ENCODE results near the gene CDH4.
"Not testable (repeated sequence)": the region's sequence is repeated elsewhere in the genome, so short reads cannot be mapped to it uniquely, and the experiment has no call there.

The CDH4 gene

GRCh38 chr20:61252601-61253263 lies 671 bp downstream of the CDH4 start:
- Histone ChIP-seq H3K4me3 (peak overlapping the region in 4 of 7 experiments; percentile 12 to 35 (median 16)), H3K27ac (no peak overlapping the region)

GRCh38 chr20:61253264-61253639 lies 1.2 kb downstream of the CDH4 start:
- peak overlapping the region in 3 of 7 experiments; percentile 7 to 35 (median 12) for H3K4me3 ChIP-seq

GRCh38 chr20:61253640-61254511 lies 1.8 kb downstream of the CDH4 start:
- H3K27ac ChIP-seq, result no peak overlapping the region
- peak overlapping the region in 2 of 7 experiments; percentile 12 to 35 for H3K4me3 ChIP-seq

More at GRCh38 chr20:61253264-61253639, 1.2 kb downstream of the CDH4 start:
- H3K27ac ChIP-seq, result no peak overlapping the region

GRCh38 chr20:61254881-61255626 lies 3.0 kb downstream of the CDH4 start:
- Histone ChIP-seq H3K4me3 (no peak overlapping the region), H3K27ac (no peak overlapping the region)

GRCh38 chr20:61256365-61256764 lies 4.3 kb downstream of the CDH4 start:
- no peak overlapping the region for H3K4me3 ChIP-seq

GRCh38 chr20:61256824-61257223 lies 4.8 kb downstream of the CDH4 start:
- Histone ChIP-seq H3K27ac (no peak overlapping the region), H3K4me3 (no peak overlapping the region)

More at GRCh38 chr20:61256365-61256764, 4.3 kb downstream of the CDH4 start:
- H3K27ac ChIP-seq, result no peak overlapping the region

- no peak overlapping the region for H3K4me3 ChIP-seq
- H3K27ac ChIP-seq, result no peak overlapping the region
These were observed 5.5 kb downstream of the CDH4 start for GRCh38 chr20:61257611-61258010.

- no peak overlapping the region for H3K27ac ChIP-seq
These were observed 7.7 kb downstream of the CDH4 start for GRCh38 chr20:61259741-61260140.

GRCh38 chr20:61260905-61261304 lies 8.8 kb downstream of the CDH4 start:
- Histone ChIP-seq H3K4me3 (no peak overlapping the region), H3K27ac (no peak overlapping the region)

More at GRCh38 chr20:61259741-61260140, 7.7 kb downstream of the CDH4 start:
- no peak overlapping the region for H3K4me3 ChIP-seq

- H3K27ac ChIP-seq, result no peak overlapping the region
- H3K4me3 ChIP-seq, result no peak overlapping the region
These were observed 10.0 kb downstream of the CDH4 start for GRCh38 chr20:61262036-61262435.

GRCh38 chr20:61262514-61262913 lies 10.5 kb downstream of the CDH4 start:
- no peak overlapping the region for H3K27ac ChIP-seq
- H3K4me3 ChIP-seq, result no peak overlapping the region

- H3K4me3 ChIP-seq, result no peak overlapping the region
- H3K27ac ChIP-seq, result no peak overlapping the region
These were observed 11.1 kb downstream of the CDH4 start for GRCh38 chr20:61263084-61263695.

GRCh38 chr20:61263938-61264337 lies 11.9 kb downstream of the CDH4 start:
- H3K4me3 ChIP-seq, result no peak overlapping the region
- no peak overlapping the region for H3K27ac ChIP-seq

- no peak overlapping the region for H3K27ac ChIP-seq
- no peak overlapping the region for H3K4me3 ChIP-seq
These were observed 15.2 kb downstream of the CDH4 start for GRCh38 chr20:61267241-61267640.

GRCh38 chr20:61268024-61268423 lies 16.0 kb downstream of the CDH4 start:
- no peak overlapping the region for H3K4me3 ChIP-seq

GRCh38 chr20:61271312-61272231 lies 19.5 kb downstream of the CDH4 start:
- Histone ChIP-seq H3K4me3 (no peak overlapping the region), H3K27ac (no peak overlapping the region)

More at GRCh38 chr20:61268024-61268423, 16.0 kb downstream of the CDH4 start:
- no peak overlapping the region for H3K27ac ChIP-seq

- not testable (repeated sequence) for H3K4me3 ChIP-seq, H3K27ac ChIP-seq
These were observed 21.0 kb downstream of the CDH4 start for GRCh38 chr20:61273024-61273423.

GRCh38 chr20:61273666-61274065 lies 21.6 kb downstream of the CDH4 start:
- not testable (repeated sequence) for H3K27ac ChIP-seq, H3K4me3 ChIP-seq

GRCh38 chr20:61274326-61274725 lies 22.3 kb downstream of the CDH4 start:
- no peak overlapping the region for H3K4me3 ChIP-seq

More at GRCh38 chr20:61274326-61274725, 22.3 kb downstream of the CDH4 start:
- no peak overlapping the region for H3K27ac ChIP-seq
